RWPE1 (cell line): Measurements from ENCODE around the gene PAFAH2.

ENCODE experiments used
- CTCF ChIA-PET: fragments of 350-600 bp; sonication (Branson Sonifier 250); formaldehyde crosslinking; extraction: SDS; loops from one replicate; lab custom pipeline; 2021; lab: Yijun Ruan, JAX
- POLR2A ChIA-PET: fragments of 400-600 bp; formaldehyde crosslinking; extraction: SDS; loops from one replicate; lab custom pipeline; 2020; ENCODE audit warnings: antibody characterized with exemption; ENCODE audit not compliant: low non-redundant PET; lab: Yijun Ruan, JAX
- DNase-seq: peaks from one replicate; pipeline ENCODE4 v3.0.0; 2012; ENCODE audit warnings: low spot score
- H3K27ac ChIP-seq: fragments of 450-650 bp; 2 replicates; pipeline ENCODE4 v1.5.1; 2017
- CTCF ChIP-seq: fragments of 450-650 bp; conservative IDR thresholded peaks from 2 replicates; pipeline ENCODE4 v1.5.1; 2017; ENCODE audit warnings: low read depth, mild to moderate bottlenecking

PAFAH2 gene

GRCh38 chr1:25979210-25979609, 18.7 kb downstream of the PAFAH2 start:
- TF ChIP-seq CTCF = no peak
- H3K27ac ChIP-seq = no peak overlapping the region
- POLR2A ChIA-PET = no interaction called here
- no peak for DNase-seq
- CTCF ChIA-PET = no interaction called here

GRCh38 chr1:25978403-25978802, 19.5 kb downstream of the PAFAH2 start:
- H3K27ac ChIP-seq = no peak overlapping the region
- CTCF ChIA-PET = no interaction called here
- POLR2A ChIA-PET = no interaction called here

GRCh38 chr1:25977801-25978200, 20.1 kb downstream of the PAFAH2 start:
- TF ChIP-seq CTCF = no peak
- POLR2A ChIA-PET = interaction anchor here (0.7 kb wide), 1 partner anchor 16 kb away, joined by 4 read pairs; no protein-coding TSS in a partner anchor
- DNase-seq = no peak
- CTCF ChIA-PET = interaction anchor here (1.2 kb wide), 1 partner anchor 135 kb away, joined by 3 read pairs; no protein-coding TSS in a partner anchor
- H3K27ac ChIP-seq = no peak overlapping the region

More at GRCh38 chr1:25978403-25978802, 19.5 kb downstream of the PAFAH2 start:
- no peak for DNase-seq
- no peak for TF ChIP-seq CTCF

- ChIA-PET CTCF (no interaction called here), POLR2A (no interaction called here)
- TF ChIP-seq CTCF = no peak
- no peak for DNase-seq
- no peak overlapping the region for H3K27ac ChIP-seq
Observed at GRCh38 chr1:25973610-25974321, 24.1 kb downstream of the PAFAH2 start.

- no peak overlapping the region for H3K27ac ChIP-seq
- ChIA-PET POLR2A (no interaction called here), CTCF (interaction anchor here (0.6 kb wide), 1 partner anchor 26 kb away, joined by 3 read pairs; the partner anchor contains the start of gene PAFAH2)
- DNase-seq = no peak
- no peak for TF ChIP-seq CTCF
Observed at GRCh38 chr1:25971811-25972180, 26.1 kb downstream of the PAFAH2 start.

GRCh38 chr1:25971066-25971810, 26.6 kb downstream of the PAFAH2 start:
- no peak overlapping the region for H3K27ac ChIP-seq
- no peak for DNase-seq
- POLR2A ChIA-PET = no interaction called here
- CTCF ChIA-PET = interaction anchor here (0.6 kb wide), 2 partner anchors 26 to 77 kb away, joined by 3 read pairs; partner anchors contain the start of gene PAFAH2
- no peak for TF ChIP-seq CTCF
